Lung (tissue), 12 donors: ENCODE results near the gene HRCT1. TPM values are rescaled to one million over a fixed set of nuclear protein-coding genes. Genes with fewer than 3 reads are reported as not detected.
"Not testable (repeated sequence)": the region's sequence is repeated elsewhere in the genome, so short reads cannot be mapped to it uniquely, and the experiment has no call there.

ENCODE experiments used
- ATAC-seq: fragments of 200-7000 bp; cut with Tn5 transposase; one replicate; pipeline ENCODE4 v1.9.1; 2020; ENCODE audit warnings: moderate number of reproducible peaks; ENCODE audit not compliant: insufficient read depth, low FRiP score
- DNase-seq, 3 donors: peaks; one replicate each; pipeline ENCODE4 v3.0.0-alpha.2; 2013 to 2017
- H3K27ac ChIP-seq, 2 donors: one replicate each; pipeline ENCODE4 v1.5.1; 2013; ENCODE audit warnings: mild to moderate bottlenecking in 2 of 2, moderate library complexity in 2 of 2, control low read depth in 1 of 2, inconsistent platforms in 1 of 2, low read depth in 1 of 2, low read length in 1 of 2
- H3K27me3 ChIP-seq, 3 donors: one replicate each; pipeline ENCODE4 v1.5.1; 2013; ENCODE audit warnings: low read length in 2 of 3; ENCODE audit not compliant: control insufficient read depth in 3 of 3, insufficient read depth in 3 of 3
- H3K36me3 ChIP-seq, 4 donors: one replicate each; pipeline ENCODE4 v1.5.1; 2013; ENCODE audit warnings: low read length in 4 of 4, mild to moderate bottlenecking in 1 of 4, moderate library complexity in 1 of 4; ENCODE audit not compliant: control insufficient read depth in 4 of 4, insufficient read depth in 4 of 4
- H3K4me1 ChIP-seq, 5 donors: one replicate each; pipeline ENCODE4 v1.5.1; 2013; ENCODE audit warnings: low read length in 5 of 5, mild to moderate bottlenecking in 2 of 5, moderate library complexity in 1 of 5; ENCODE audit not compliant: control insufficient read depth in 5 of 5, insufficient read depth in 5 of 5
- H3K4me3 ChIP-seq: one replicate; pipeline ENCODE4 v1.5.1; 2013; ENCODE audit warnings: mild to moderate bottlenecking, control low read depth, moderate library complexity
- H3K9ac ChIP-seq, 2 donors: one replicate each; pipeline ENCODE4 v1.5.1; 2013; ENCODE audit warnings: low read length in 2 of 2, control low read depth in 1 of 2; ENCODE audit not compliant: insufficient read depth in 1 of 2
- H3K9me3 ChIP-seq, 4 donors: one replicate each; pipeline ENCODE4 v1.5.1; 2013; ENCODE audit warnings: low read length in 3 of 4, mild to moderate bottlenecking in 1 of 4, moderate library complexity in 1 of 4; ENCODE audit not compliant: control insufficient read depth in 4 of 4, insufficient read depth in 3 of 4
- CTCF ChIP-seq: IDR thresholded peaks from 2 replicates; pipeline ENCODE4 v1.5.1; 2012; ENCODE audit warnings: mild to moderate bottlenecking; ENCODE audit errors: control extremely low read depth, extremely low read depth
- WGBS, 2 donors: extraction: QIAGEN DNeasy Blood & Tissue Kit; methylation state at CpG; one replicate each; pipeline ENCODE4 v1.1.7; 2013; 5-methylcytosine and 5-hydroxymethylcytosine counted together
- polyA plus RNA-seq, 2 donors: library from polyadenylated mRNA; stranded (reverse); fragments of 200-250 nt; gene quantifications; one replicate each; pipeline ENCODE4 v1.2.1, GENCODE V29; 2013
- total RNA-seq, 2 donors: library from RNA; depleted of rRNA in 1 of 2; stranded (reverse); fragments of >200 nt in 1 of 2; gene quantifications; one replicate each; pipeline ENCODE4 v1.2.1, GENCODE V29; 2014 to 2021
- donor health status: control.
- donor health status: control.
- donor health status: Bipolar disorder and iron deficiency.
- donor health status: healthy.
- donor health status: DM: yes; HTN: yes; CAD: no.

Gene HRCT1
- total and polyA plus RNA-seq, 4 donors: 1.7 to 14.1 (median 6.3) TPM; not detected in 1

GRCh38 chr9:35911690-35912089 lies 5.7 kb downstream of the HRCT1 start:
- 71 to 73% methylated on average over 9 to 10 of the region's 10 CpGs for WGBS, 2 donors
- Histone ChIP-seq H3K4me1 (peaks cover 0 to 30% (median 21%) of the 10 kb centered on the region in 5 donors), H3K9me3 (peaks cover 0 to 2% (median 0%) of the 10 kb centered on the region in 4 donors), H3K27ac (peak overlapping the region in 1 of 2 donors; percentile 66), H3K4me3 (no peak overlapping the region), H3K27me3 (no peaks in the 10 kb centered on the region), H3K9ac (no peak overlapping the region), H3K36me3 (no peaks in the 10 kb centered on the region)
- ATAC-seq: no peak
- TF ChIP-seq CTCF: no peak
- DNase-seq: no peak

GRCh38 chr9:35912791-35913400 lies 6.9 kb downstream of the HRCT1 start:
- no peak for ATAC-seq
- Histone ChIP-seq H3K9ac (no peak overlapping the region), H3K27ac (peak overlapping the region; percentile 21 to 42), H3K4me1 (peaks cover 0 to 22% (median 12%) of the 10 kb centered on the region in 5 donors), H3K27me3 (no peaks in the 10 kb centered on the region), H3K4me3 (no peak overlapping the region), H3K9me3 (peaks cover 0 to 2% (median 0%) of the 10 kb centered on the region in 4 donors), H3K36me3 (no peaks in the 10 kb centered on the region)
- no peak for DNase-seq
- 74 to 79% methylated on average over 10 of the region's 10 CpGs for WGBS, 2 donors
- no peak for TF ChIP-seq CTCF

GRCh38 chr9:35913429-35913828 lies 7.4 kb downstream of the HRCT1 start:
- H3K27me3 ChIP-seq, H3K36me3 ChIP-seq, H3K9me3 ChIP-seq, DNase-seq, H3K4me3 ChIP-seq, ATAC-seq, H3K27ac ChIP-seq: not testable (repeated sequence)
- H3K4me1 ChIP-seq: peaks cover 0 to 17% (median 7%) of the 10 kb centered on the region in 5 donors
- peak overlapping the region in 1 of 2 donors; percentile 76 for H3K9ac ChIP-seq

GRCh38 chr9:35914301-35914807 lies 8.4 kb downstream of the HRCT1 start:
- TF ChIP-seq CTCF: no peak
- 31 to 46% methylated on average over 9 of the region's 9 CpGs for WGBS, 2 donors
- Histone ChIP-seq H3K36me3 (no peaks in the 10 kb centered on the region), H3K9me3 (peaks cover 0 to 2% (median 0%) of the 10 kb centered on the region in 4 donors), H3K27me3 (no peaks in the 10 kb centered on the region), H3K9ac (no peak overlapping the region), H3K4me3 (no peak overlapping the region), H3K4me1 (peaks cover 0 to 12% (median 2%) of the 10 kb centered on the region in 5 donors), H3K27ac (peak overlapping the region; percentile 57 to 68)
- DNase-seq (peak; percentile 63 to 76 (median 73)), ATAC-seq (peak; percentile 23)
